H9 (cell line): ENCODE data around the gene VASH1. TPM values are rescaled to one million over a fixed set of nuclear protein-coding genes. Genes with fewer than 3 reads are reported as not detected.

Experiments
- DNase-seq: peaks from one replicate; pipeline ENCODE4 v3.0.0-alpha.2; 2017
- H2AFZ ChIP-seq: one replicate; pipeline ENCODE4 v1.6.1; 2013; ENCODE audit warnings: mild to moderate bottlenecking, low read length, control low read depth, moderate library complexity
- H2AK5ac ChIP-seq: 2 replicates; pipeline ENCODE4 v1.6.1; 2013; ENCODE audit warnings: low read length, control low read depth, mixed read lengths; ENCODE audit not compliant: insufficient read length
- H2BK120ac ChIP-seq: one replicate; pipeline ENCODE4 v1.6.1; 2013; ENCODE audit warnings: low read depth, mild to moderate bottlenecking, low read length, control low read depth, inconsistent platforms; ENCODE audit not compliant: poor library complexity, severe bottlenecking
- H2BK12ac ChIP-seq: 2 replicates; pipeline ENCODE4 v1.6.1; 2013; ENCODE audit warnings: low read length, control low read depth, mixed read lengths, low read depth; ENCODE audit not compliant: insufficient read length
- H2BK15ac ChIP-seq: 2 replicates; pipeline ENCODE4 v1.6.1; 2013; ENCODE audit warnings: low read depth, low read length, control low read depth
- H2BK20ac ChIP-seq: one replicate; pipeline ENCODE4 v1.6.1; 2013; ENCODE audit warnings: low read depth, mild to moderate bottlenecking, low read length, control low read depth, inconsistent platforms; ENCODE audit not compliant: poor library complexity, severe bottlenecking
- H2BK5ac ChIP-seq: 2 replicates; pipeline ENCODE4 v1.6.1; 2013; ENCODE audit warnings: low read length, control low read depth, mixed read lengths; ENCODE audit not compliant: insufficient read length
- H3K14ac ChIP-seq: 2 replicates; pipeline ENCODE4 v1.6.1; 2013; ENCODE audit warnings: low read length, control low read depth; ENCODE audit not compliant: insufficient read depth
- H3K18ac ChIP-seq: 2 replicates; pipeline ENCODE4 v1.6.1; 2013; ENCODE audit warnings: low read depth, mild to moderate bottlenecking, mixed read lengths, low read length, control low read depth; ENCODE audit not compliant: insufficient read length
- H3K23ac ChIP-seq: 2 replicates; pipeline ENCODE4 v1.6.1; 2013; ENCODE audit warnings: low read length, control low read depth, mixed read lengths, low read depth; ENCODE audit not compliant: insufficient read length
- H3K23me2 ChIP-seq: 2 replicates; pipeline ENCODE4 v1.6.1; 2013; ENCODE audit warnings: low read depth, mild to moderate bottlenecking, mixed read lengths, low read length, control low read depth; ENCODE audit not compliant: insufficient read length, poor library complexity, severe bottlenecking
- H3K27ac ChIP-seq: 2 replicates; pipeline ENCODE4 v1.5.1; 2013; ENCODE audit warnings: low read length, control low read depth, mixed read lengths, low read depth; ENCODE audit not compliant: insufficient read length
- H3K27me3 ChIP-seq: 2 replicates; pipeline ENCODE4 v1.6.1; 2013; ENCODE audit warnings: low read length, control low read depth, inconsistent platforms; ENCODE audit not compliant: insufficient read depth
- H3K4ac ChIP-seq: 2 replicates; pipeline ENCODE4 v1.6.1; 2013; ENCODE audit warnings: low read depth, mild to moderate bottlenecking, control low read depth, inconsistent platforms, low read length, moderate library complexity
- H3K4me1 ChIP-seq: 2 replicates; pipeline ENCODE4 v1.6.1; 2013; ENCODE audit warnings: low read length, control low read depth, inconsistent platforms; ENCODE audit not compliant: insufficient read depth
- H3K4me2 ChIP-seq: 2 replicates; pipeline ENCODE4 v1.6.1; 2013; ENCODE audit warnings: low read length, control low read depth, mixed read lengths; ENCODE audit not compliant: insufficient read length, insufficient read depth
- H3K56ac ChIP-seq: 2 replicates; pipeline ENCODE4 v1.6.1; 2013; ENCODE audit warnings: low read depth, mild to moderate bottlenecking, mixed read lengths, low read length, control low read depth; ENCODE audit not compliant: insufficient read length
- H3K79me1 ChIP-seq: 2 replicates; pipeline ENCODE4 v1.6.1; 2013; ENCODE audit warnings: low read depth, mild to moderate bottlenecking, moderate library complexity, low read length, control low read depth, inconsistent platforms; ENCODE audit not compliant: insufficient read depth, poor library complexity, severe bottlenecking
- H3K79me2 ChIP-seq: 2 replicates; pipeline ENCODE4 v1.6.1; 2013; ENCODE audit warnings: low read length, control low read depth, inconsistent platforms; ENCODE audit not compliant: insufficient read depth
- H3K9ac ChIP-seq: 2 replicates; pipeline ENCODE4 v1.6.1; 2013; ENCODE audit warnings: low read length, control low read depth, mixed read lengths; ENCODE audit not compliant: insufficient read length; ENCODE audit errors: extremely low read depth
- H3K9me3 ChIP-seq: one replicate; pipeline ENCODE4 v1.6.1; 2013; ENCODE audit warnings: low read depth, low read length, inconsistent platforms; ENCODE audit not compliant: control insufficient read depth
- H3T11ph ChIP-seq: one replicate; pipeline ENCODE4 v1.6.1; 2013; ENCODE audit warnings: mild to moderate bottlenecking, low read length, control low read depth, inconsistent platforms
- H4K20me1 ChIP-seq: one replicate; pipeline ENCODE4 v1.6.1; 2013; ENCODE audit not compliant: control insufficient read depth, insufficient read length, insufficient read depth
- H4K5ac ChIP-seq: 2 replicates; pipeline ENCODE4 v1.6.1; 2013; ENCODE audit warnings: low read depth, mild to moderate bottlenecking, mixed read lengths, low read length, control low read depth; ENCODE audit not compliant: insufficient read length
- H4K8ac ChIP-seq: replicated peaks from 2 replicates; pipeline ENCODE4 v1.6.1; 2013; ENCODE audit warnings: low read length, control low read depth, mixed read lengths, low read depth; ENCODE audit not compliant: insufficient read length
- H4K91ac ChIP-seq: 2 replicates; pipeline ENCODE4 v1.6.1; 2013; ENCODE audit warnings: low read depth, mild to moderate bottlenecking, moderate library complexity, mixed read lengths, low read length, control low read depth; ENCODE audit not compliant: insufficient read length
- H3K27ac Mint-ChIP-seq, 3 experiments: 2 replicates in 2 of 3; 3 replicates in 1 of 3; pipeline ENCODE4 v1.8.0; 2020 to 2021; ENCODE audit warnings: mixed read lengths in 3 of 3, mild to moderate bottlenecking in 1 of 3, moderate library complexity in 1 of 3
- H3K27me3 Mint-ChIP-seq: 2 replicates; pipeline ENCODE4 v1.8.0; 2021; ENCODE audit warnings: low read depth, mild to moderate bottlenecking, moderate library complexity, mixed read lengths
- H3K36me3 Mint-ChIP-seq, 3 experiments: 2 replicates in 2 of 3; 3 replicates in 1 of 3; pipeline ENCODE4 v1.8.0; 2020 to 2021; ENCODE audit warnings: low read depth in 3 of 3, mixed read lengths in 3 of 3; ENCODE audit not compliant: insufficient read depth in 1 of 3
- H3K4me1 Mint-ChIP-seq, 2 experiments: 2 replicates each; pipeline ENCODE4 v1.8.0; 2020; ENCODE audit warnings: mixed read lengths in 2 of 2
- H3K4me3 Mint-ChIP-seq, 2 experiments: 2 replicates in 1 of 2; 3 replicates in 1 of 2; pipeline ENCODE4 v1.8.0; 2020 to 2021; ENCODE audit warnings: mild to moderate bottlenecking in 2 of 2, mixed read lengths in 2 of 2, moderate library complexity in 1 of 2
- H3K9me3 Mint-ChIP-seq, 2 experiments: 2 replicates in 1 of 2; 3 replicates in 1 of 2; pipeline ENCODE4 v1.8.0; 2020; ENCODE audit warnings: mild to moderate bottlenecking in 2 of 2, mixed read lengths in 2 of 2, moderate library complexity in 1 of 2
- CTCF ChIP-seq: fragments of 200-600 bp; sonication (generic); conservative IDR thresholded peaks from 3 replicates; pipeline ENCODE4 v1.8.0; 2021; ENCODE audit warnings: antibody characterized with exemption, mild to moderate bottlenecking
- WGBS: extraction: QIAGEN DNeasy Blood & Tissue Kit; methylation state at CpG from one replicate; pipeline ENCODE4 v1.1.7; 2013; ENCODE audit warnings: missing lambda C conversion rate, low lambda C conversion rate, mixed read lengths; ENCODE audit not compliant: insufficient read length; ENCODE audit errors: extremely low coverage; 5-methylcytosine and 5-hydroxymethylcytosine counted together
- total RNA-seq: library from RNA; stranded (reverse); gene quantifications from 2 replicates; pipeline ENCODE4 v1.2.1, GENCODE V29; 2021

VASH1 gene
- total RNA-seq, 1 experiment from 2014 or later: 5.8 TPM

GRCh38 chr14:76782885-76783566 is 21.8 kb downstream of the VASH1 start:
- Histone ChIP-seq H3K27ac (no peak overlapping the region), H3K4ac (no peak overlapping the region), H3K23ac (no peak overlapping the region), H3K9ac (no peak overlapping the region), H2AK5ac (no peak overlapping the region), H2BK20ac (no peak overlapping the region), H4K20me1 (no peaks in the 10 kb centered on the region), H4K5ac (no peak overlapping the region), H3K9me3 (no peaks in the 10 kb centered on the region), H2AFZ (no peak overlapping the region), H2BK15ac (no peak overlapping the region), H3K18ac (no peak overlapping the region), H3T11ph (no peak overlapping the region), H3K79me1 (no peaks in the 10 kb centered on the region), H3K23me2 (no peaks in the 10 kb centered on the region), H3K4me1 (no peaks in the 10 kb centered on the region), H2BK120ac (no peak overlapping the region), H3K27me3 (no peaks in the 10 kb centered on the region), H3K79me2 (no peaks in the 10 kb centered on the region), H3K4me2 (no peak overlapping the region), H4K91ac (no peak overlapping the region), H2BK5ac (no peak overlapping the region), H4K8ac (no peak overlapping the region), H2BK12ac (no peak overlapping the region), H3K56ac (no peak overlapping the region), H3K14ac (no peak overlapping the region)
- H3K9me3 Mint-ChIP-seq: no peaks in the 10 kb centered on the region
- no peaks in the 10 kb centered on the region; the same call in 1 of the 2 replicates for H3K27me3 Mint-ChIP-seq
- no peak overlapping the region for H3K4me3 Mint-ChIP-seq
- H3K4me1 Mint-ChIP-seq: peaks cover 3 to 5% of the 10 kb centered on the region in 2 experiments; a peak in 2 of 4 replicates
- DNase-seq: peak; percentile 22
- H3K36me3 Mint-ChIP-seq: peaks cover 19 to 49% (median 28%) of the 10 kb centered on the region in 3 experiments; a peak in 6 of 7 replicates
- TF ChIP-seq CTCF: no peak
- WGBS: no CpG with 5 or more reads among the region's 9 CpGs
- no peak overlapping the region; a peak in 2 of 7 replicates for H3K27ac Mint-ChIP-seq
